K562 (cell line): ENCODE measurements around the gene ITPR1. TPM values are rescaled to one million over a fixed set of nuclear protein-coding genes. Genes with fewer than 3 reads are reported as not detected.

Experiments used
- ATAC-seq: fragments of 200-7000 bp; cut with Tn5 transposase; 3 replicates; pipeline ENCODE4 v1.9.1; 2020; ENCODE audit warnings: moderate library complexity
- BruUV-seq: library from RNA; stranded (reverse); fragments of 400-500 nt; replicated peaks from 2 replicates; lab custom pipeline; 2021; lab: Mats Ljungman, UMichigan
- CTCF ChIA-PET: fragments of 300-600 bp; formaldehyde crosslinking; extraction: SDS; loops from one replicate; lab custom pipeline; 2021; ENCODE audit warnings: low intra/inter-chr PET ratio; lab: Yijun Ruan, JAX
- POLR2A ChIA-PET: fragments of 300-600, 350-650 bp; sonication (Branson Sonifier 250); formaldehyde crosslinking; extraction: SDS; loops from one replicate; lab custom pipeline; 2021; ENCODE audit warnings: antibody characterized with exemption, inconsistent platforms; lab: Yijun Ruan, JAX
- DNase-seq, 4 experiments: peaks; one replicate each; pipeline versions ENCODE4 v3.0.0 to v3.0.0-alpha.2; 2011 to 2018; ENCODE audit warnings: low spot score in 3 of 4, mixed read lengths in 3 of 4; ENCODE audit errors: extremely low read depth in 1 of 4
- FAIRE-seq: peaks from 2 replicates; lab custom pipeline; 2011; peaks lifted over from hg19 to GRCh38; lab: Jason Lieb, UNC
- H2AFZ ChIP-seq: 2 replicates; pipeline ENCODE4 v1.6.0; 2011; ENCODE audit warnings: low read depth, low read length, control low read depth, inconsistent platforms
- H3K27ac ChIP-seq: fragments of 200-600 bp; 3 replicates; pipeline ENCODE4 v1.8.0; 2011; ENCODE audit warnings: low read depth, mild to moderate bottlenecking, control low read depth, inconsistent platforms, low read length, moderate library complexity, mixed read lengths; ENCODE audit errors: extremely low read depth
- H3K27me3 ChIP-seq, 2 experiments: fragments of 300-600 bp in 1 of 2; 2 replicates in 1 of 2; 3 replicates in 1 of 2; pipeline versions ENCODE4 v1.6.0 to v1.8.0; 2011; ENCODE audit warnings: inconsistent platforms in 2 of 2, low read length in 2 of 2, mild to moderate bottlenecking in 1 of 2, mixed read lengths in 1 of 2, moderate library complexity in 1 of 2; ENCODE audit not compliant: control insufficient read depth in 2 of 2, insufficient read depth in 2 of 2
- H3K36me3 ChIP-seq: fragments of 300-600 bp; 3 replicates; pipeline ENCODE4 v1.8.0; 2011; ENCODE audit warnings: mild to moderate bottlenecking, low read length, inconsistent platforms; ENCODE audit not compliant: control insufficient read depth, insufficient read depth
- H3K4me1 ChIP-seq, 2 experiments: fragments of 200-600 bp in 1 of 2; replicated peaks in 1 of 2; 2 replicates in 1 of 2; 3 replicates in 1 of 2; pipeline versions ENCODE4 v1.5.1 to v1.8.0; 2011; ENCODE audit warnings: inconsistent platforms in 2 of 2, low read length in 2 of 2, mild to moderate bottlenecking in 1 of 2, mixed read lengths in 1 of 2, moderate library complexity in 1 of 2; ENCODE audit not compliant: control insufficient read depth in 2 of 2, insufficient read depth in 2 of 2
- H3K4me2 ChIP-seq: 2 replicates; pipeline ENCODE4 v1.6.1; 2011; ENCODE audit warnings: low read length, control low read depth, inconsistent platforms, mixed read lengths; ENCODE audit not compliant: insufficient read depth
- H3K4me3 ChIP-seq: fragments of 200-600 bp; sonication (generic), shearing (Covaris generic); 2 replicates; pipeline ENCODE4 v1.5.1; 2016; ENCODE audit warnings: control low read depth, inconsistent platforms
- H3K79me2 ChIP-seq: fragments of 200-600 bp; 3 replicates; pipeline ENCODE4 v1.8.0; 2011; ENCODE audit warnings: low read length, inconsistent platforms; ENCODE audit not compliant: control insufficient read depth, insufficient read depth
- H3K9ac ChIP-seq, 2 experiments: 2 replicates each; pipeline versions ENCODE4 v1.6.0 to v1.6.1; 2011; ENCODE audit warnings: low read depth in 2 of 2, low read length in 2 of 2, control low read depth in 1 of 2, inconsistent platforms in 1 of 2, mild to moderate bottlenecking in 1 of 2, mixed read lengths in 1 of 2; ENCODE audit not compliant: insufficient read depth in 1 of 2
- H3K9me1 ChIP-seq: one replicate; pipeline ENCODE4 v1.6.0; 2011; ENCODE audit warnings: inconsistent platforms, mild to moderate bottlenecking, low read length, moderate library complexity; ENCODE audit not compliant: control insufficient read depth, insufficient read depth
- H3K9me3 ChIP-seq: replicated peaks from 2 replicates; pipeline ENCODE4 v1.5.1; 2011; ENCODE audit warnings: low read depth, low read length, inconsistent platforms; ENCODE audit not compliant: control insufficient read depth, insufficient read depth
- H4K20me1 ChIP-seq: replicated peaks from 2 replicates; pipeline ENCODE4 v1.6.1; 2011; ENCODE audit warnings: low read length, inconsistent platforms, mixed read lengths; ENCODE audit not compliant: control insufficient read depth, insufficient read depth
- BCOR ChIP-seq: fragments of 450-650 bp; IDR thresholded peaks from 2 replicates; pipeline ENCODE4 v1.6.1; 2016
- BHLHE40 ChIP-seq: IDR thresholded peaks from 2 replicates; pipeline ENCODE4 v1.6.1; 2011; ENCODE audit warnings: low read length, improper control_type of control experiment
- KLF1 ChIP-seq: fragments of 450-650 bp; IDR thresholded peaks from 2 replicates; pipeline ENCODE4 v1.6.1; 2016; ENCODE audit warnings: missing genetic modification characterization, missing compliant biosample characterization
- NFIX ChIP-seq: fragments of 250-450 bp; sonication (Bioruptor Pico); IDR thresholded peaks from 2 replicates; pipeline ENCODE4 v1.4.0; 2020; ENCODE audit warnings: low read depth, mild to moderate bottlenecking, moderate library complexity
- POLR2AphosphoS2 ChIP-seq: IDR thresholded peaks from 2 replicates; pipeline ENCODE4 v1.6.1; 2012; ENCODE audit warnings: low read length, improper control_type of control experiment
- RBFOX2 ChIP-seq: fragments of 200-400 bp; formaldehyde crosslinking; IDR thresholded peaks from 2 replicates; pipeline ENCODE4 v1.6.1; 2017; ENCODE audit warnings: low read depth, mild to moderate bottlenecking, low read length, moderate library complexity
- RBM14 ChIP-seq: fragments of 200-400 bp; formaldehyde crosslinking; IDR thresholded peaks from 2 replicates; pipeline ENCODE4 v1.6.1; 2018; ENCODE audit warnings: low read depth, mild to moderate bottlenecking, low read length, moderate library complexity, borderline replicate concordance; ENCODE audit not compliant: insufficient read depth
- RFX5 ChIP-seq: IDR thresholded peaks from 2 replicates; pipeline ENCODE4 v1.6.1; 2011; ENCODE audit warnings: low read depth, mild to moderate bottlenecking, improper control_type of control experiment, low read length
- SMC3 ChIP-seq: conservative IDR thresholded peaks from 2 replicates; pipeline ENCODE4 v1.6.1; 2011; ENCODE audit warnings: low read depth, low read length, improper control_type of control experiment; ENCODE audit not compliant: insufficient read depth
- SRSF3 ChIP-seq: fragments of 200-400 bp; formaldehyde crosslinking; IDR thresholded peaks from 2 replicates; pipeline ENCODE4 v1.6.1; 2016; ENCODE audit warnings: mild to moderate bottlenecking, low read length, moderate library complexity; ENCODE audit not compliant: insufficient read depth
- ZFPM2 ChIP-seq: fragments of 250-450 bp; sonication (Bioruptor Pico); IDR thresholded peaks from 2 replicates; pipeline ENCODE4 v1.5.1; 2022; ENCODE audit warnings: mild to moderate bottlenecking
- ZNF175 ChIP-seq: fragments of 200-800 bp; sonication (Bioruptor generic); IDR thresholded peaks from 2 replicates; pipeline ENCODE4 v1.6.1; 2016; ENCODE audit warnings: low read depth, mild to moderate bottlenecking, missing genetic modification characterization, missing compliant biosample characterization
- ZNF212 ChIP-seq: fragments of 450-650 bp; formaldehyde crosslinking; IDR thresholded peaks from 2 replicates; pipeline ENCODE4 v1.4.0; 2020; ENCODE audit warnings: mild to moderate bottlenecking
- ZNF41 ChIP-seq: fragments of 250-450 bp; sonication (Bioruptor Pico); conservative IDR thresholded peaks from 2 replicates; pipeline ENCODE4 v1.4.0; 2020; ENCODE audit warnings: mild to moderate bottlenecking
- ZNF589 ChIP-seq: fragments of 200-800 bp; sonication (Bioruptor generic); IDR thresholded peaks from 2 replicates; pipeline ENCODE4 v1.6.1; 2016; ENCODE audit warnings: low read depth, missing genetic modification characterization, missing compliant biosample characterization
- ZNF79 ChIP-seq: fragments of 250-450 bp; sonication (Bioruptor Pico); IDR thresholded peaks from 2 replicates; pipeline ENCODE4 v1.4.0; 2020; ENCODE audit warnings: low read depth, mild to moderate bottlenecking, moderate library complexity
- ZSCAN29 ChIP-seq: fragments of 450-650 bp; IDR thresholded peaks from 2 replicates; pipeline ENCODE4 v1.6.1; 2017
- WGBS: fragments of 100-300 bp; shearing (Covaris generic); methylation state at CpG from one replicate; pipeline ENCODE4 v1.1.6; 2016; ENCODE audit warnings: low coverage, mixed read lengths; ENCODE audit not compliant: insufficient coverage; ENCODE audit errors: missing lambda C conversion rate; 5-methylcytosine and 5-hydroxymethylcytosine counted together
- in situ Hi-C: fragments of 300-500 bp; cut with MboI; formaldehyde crosslinking; loops from 4 replicates; pipeline ENCODE4 v1.15.0; 2018; ENCODE audit warnings: inconsistent platforms, mixed read lengths
- intact Hi-C: fragments of 100-400 bp; cut with micrococcal nuclease; formaldehyde crosslinking; loops from 2 replicates; pipeline ENCODE4 v1.14.2; 2022
- polyA plus RNA-seq, 8 experiments: library from polyadenylated mRNA; depleted of rRNA in 4 of 8; stranded (reverse) in 5 of 8; unstranded in 3 of 8; fragments of >200 nt; fragmentation: Nextera tagmentation in 2 of 8; fragmentation: Illumina TruSeq in 1 of 8; extraction: Ambion mirVana in 2 of 8; extraction: Trizol in 1 of 8; gene quantifications; 2 replicates each; pipeline versions ENCODE4 v1.2.1 to v1.2.3, GENCODE V29; 2011 to 2014; ENCODE audit warnings: inconsistent platforms in 1 of 8, missing spikeins in 1 of 8
- total RNA-seq, 7 experiments: library from RNA; depleted of rRNA in 6 of 7; stranded (reverse); fragments of >200 nt in 6 of 7; fragmentation: Illumina TruSeq in 2 of 7; extraction: Trizol in 2 of 7; gene quantifications; 2 replicates each; pipeline versions ENCODE4 v1.2.1 to v1.2.3, GENCODE V29; 2011 to 2021; ENCODE audit warnings: low replicate concordance in 1 of 7

The ITPR1 gene
- total and polyA plus RNA-seq, 9 of the 15 experiments (the other 6 are each of a cell fraction or from before 2014, with no cell fraction given): 22.4 to 40.0 (median 27.4) TPM

DNA sequence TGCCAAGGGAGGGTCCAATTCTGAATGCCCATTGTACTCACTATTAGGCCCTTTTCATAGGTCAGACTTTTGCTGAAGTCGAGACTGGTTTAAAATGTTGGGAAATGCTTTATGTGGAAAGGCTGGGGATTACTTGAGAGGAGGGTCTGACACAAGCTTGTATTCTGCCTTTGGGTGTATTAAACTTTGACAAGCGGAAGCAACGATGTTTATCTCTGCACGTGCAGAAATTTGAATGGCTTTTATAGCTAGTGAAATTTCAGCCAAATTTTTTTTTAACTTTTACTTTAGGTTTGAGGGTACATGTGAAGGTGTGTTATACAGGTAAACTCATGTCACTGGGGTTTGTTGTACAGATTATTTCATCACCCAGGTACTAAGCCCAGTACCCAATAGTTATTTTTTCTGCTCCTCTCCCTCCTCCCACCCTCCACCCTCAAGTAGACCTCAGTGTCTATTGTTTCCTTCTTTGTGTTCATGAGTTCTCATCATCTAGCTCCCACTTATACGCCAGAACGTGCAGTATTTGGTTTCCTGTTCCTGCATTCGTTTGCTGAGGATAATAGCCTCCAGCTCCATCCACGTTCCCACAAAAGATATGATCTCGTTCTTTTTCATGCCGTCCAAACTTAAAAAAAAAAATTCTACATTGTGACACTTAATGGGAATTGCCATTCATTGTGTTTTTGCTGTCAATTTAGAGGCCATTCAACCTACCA is 263.1 kb downstream of the ITPR1 start:
- Histone ChIP-seq H3K27me3 (no peaks in the 10 kb centered on the region), H3K4me1 (peaks cover 13 to 45% of the 10 kb centered on the region in 2 experiments), H3K27ac (no peak overlapping the region), H4K20me1 (no peaks in the 10 kb centered on the region), H3K4me2 (no peak overlapping the region), H3K9me3 (no peaks in the 10 kb centered on the region), H3K9ac (no peak overlapping the region), H2AFZ (no peak overlapping the region), H3K79me2 (no peaks in the 10 kb centered on the region), H3K36me3 (no peaks in the 10 kb centered on the region), H3K4me3 (no peak overlapping the region), H3K9me1 (no peaks in the 10 kb centered on the region)
- TF ChIP-seq SMC3 (no peak), BHLHE40 (0 out of 2 replicates have a peak, but pooled peaks have one; percentile 9)
- FAIRE-seq (no peak), DNase-seq (no peak), ATAC-seq (no peak)
- BruUV-seq: no TSS peak
- intact Hi-C loops: no loop called here
- in situ Hi-C loops: no loop called here
- 59% methylated on average over 10 of the region's 10 CpGs for WGBS
- POLR2A ChIA-PET: interaction anchor here (0.7 to 1.1 kb wide), 4 partner anchors 9 to 82 kb away, joined by 4 to 5 read pairs (median 4); no protein-coding TSS in a partner anchor
- CTCF ChIA-PET: no interaction called here

- no peak overlapping the region for H3K4me3 ChIP-seq
- no peaks in the 10 kb centered on the region for H3K79me2 ChIP-seq
- FAIRE-seq (no peak), ATAC-seq (no peak), DNase-seq (no peak)
- in situ Hi-C loops: no loop called here
- 59% methylated on average over 3 of the region's 3 CpGs for WGBS
- POLR2A ChIA-PET: interaction anchor here (0.7 to 1.0 kb wide), 3 partner anchors 10 to 81 kb away, joined by 4 to 5 read pairs (median 4); no protein-coding TSS in a partner anchor
- no peaks in the 10 kb centered on the region for H3K27me3 ChIP-seq
- no peaks in the 10 kb centered on the region for H3K9me3 ChIP-seq
- H3K9ac ChIP-seq: no peak overlapping the region
- H3K4me1 ChIP-seq: peaks cover 13 to 37% of the 10 kb centered on the region in 2 experiments
- H4K20me1 ChIP-seq: no peaks in the 10 kb centered on the region
- H3K27ac ChIP-seq: no peak overlapping the region
- no TSS peak for BruUV-seq
- CTCF ChIA-PET: no interaction called here
- no peaks in the 10 kb centered on the region for H3K9me1 ChIP-seq
- no peak overlapping the region for H2AFZ ChIP-seq
- H3K4me2 ChIP-seq: no peak overlapping the region
- no peaks in the 10 kb centered on the region for H3K36me3 ChIP-seq
- intact Hi-C loops: no loop called here
- TF ChIP-seq NFIX: no peak
- TF ChIP-seq ZNF589 (CRISPR knock-in tag): no peak
- no peak for TF ChIP-seq KLF1 (tag)
- TF ChIP-seq ZFPM2 (CRISPR knock-in tag): no peak
- no peak for TF ChIP-seq ZNF212 (CRISPR knock-in tag)
- no peak for TF ChIP-seq ZSCAN29
- no peak for TF ChIP-seq SRSF3
- no peak for TF ChIP-seq ZNF41
- TF ChIP-seq BCOR: no peak
- no peak for TF ChIP-seq POLR2AphosphoS2
- no peak for TF ChIP-seq ZNF79 (CRISPR knock-in tag)
- TF ChIP-seq RFX5: no peak
- TF ChIP-seq RBM14: no peak
- TF ChIP-seq ZNF175: no peak
- TF ChIP-seq RBFOX2: no peak
These were observed 263.9 kb downstream of the ITPR1 start for GRCh38 chr3:4756855-4757574.
